Fibroblast of pulmonary artery (primary cell): ENCODE results near the gene TMC1.
"Not testable (repeated sequence)": the region's sequence is repeated elsewhere in the genome, so short reads cannot be mapped to it uniquely, and the experiment has no call there.

ENCODE experiments used
- DNase-seq: peaks from one replicate; pipeline ENCODE4 v3.0.0-alpha.2; 2010; ENCODE audit warnings: low read depth
- H3K4me3 ChIP-seq: replicated peaks from 2 replicates; pipeline ENCODE4 v1.5.1; 2011; ENCODE audit warnings: low read depth, mild to moderate bottlenecking, control low read depth, low read length, moderate library complexity
- CTCF ChIP-seq: IDR thresholded peaks from 2 replicates; pipeline ENCODE4 v1.5.1; 2011; ENCODE audit warnings: mild to moderate bottlenecking, control low read depth, low read length, inconsistent platforms; ENCODE audit errors: missing control alignments

TMC1 gene

GRCh38 chr9:72497447-72498046 lies 23.9 kb upstream of the TMC1 start:
- no peak overlapping the region for H3K4me3 ChIP-seq
- no peak for TF ChIP-seq CTCF
- no peak for DNase-seq

GRCh38 chr9:72506615-72507014 lies 14.8 kb upstream of the TMC1 start:
- H3K4me3 ChIP-seq: no peak overlapping the region
- no peak for TF ChIP-seq CTCF
- no peak for DNase-seq

- no peak for TF ChIP-seq CTCF
- DNase-seq: peak; percentile 84
Observed at GRCh38 chr9:72509053-72509452, 12.4 kb upstream of the TMC1 start.

GRCh38 chr9:72509635-72510034 lies 11.8 kb upstream of the TMC1 start:
- DNase-seq: peak; percentile 50
- no peak overlapping the region for H3K4me3 ChIP-seq
- TF ChIP-seq CTCF: no peak

More at GRCh38 chr9:72509053-72509452, 12.4 kb upstream of the TMC1 start:
- H3K4me3 ChIP-seq: no peak overlapping the region

GRCh38 chr9:72521011-72521410 lies 397 bp upstream of the TMC1 start:
- not testable (repeated sequence) for DNase-seq, H3K4me3 ChIP-seq

GRCh38 chr9:72524820-72525540 lies 3.6 kb downstream of the TMC1 start:
- DNase-seq: peak; percentile 98
- no peak for TF ChIP-seq CTCF
- no peak overlapping the region for H3K4me3 ChIP-seq

- TF ChIP-seq CTCF: no peak
- peak overlapping the region; percentile 2 for H3K4me3 ChIP-seq
- DNase-seq: peak; percentile 96
Observed at GRCh38 chr9:72526901-72527800, 5.7 kb downstream of the TMC1 start.
